ENCODE results near the gene MRPL4. TPM values are rescaled to one million over a fixed set of nuclear protein-coding genes. Genes with fewer than 3 reads are reported as not detected.

MRPL4 gene
- polyA plus RNA-seq, 1 donor, result 32.0 TPM

Other genes starting within 250 kb of the MRPL4 start
- 67.4 TPM for gene COL5A3, start 241.7 kb upstream of the MRPL4 start, polyA plus RNA-seq (ENCODE audit: insufficient read length)
- gene RDH8, start 238.7 kb upstream of the MRPL4 start, polyA plus RNA-seq (ENCODE audit: insufficient read length), result not detected
- gene SHFL, start 165.9 kb upstream of the MRPL4 start, polyA plus RNA-seq (ENCODE audit: insufficient read length), result 9.8 TPM
- 3.9 TPM for gene ANGPTL6, start 149.5 kb upstream of the MRPL4 start, polyA plus RNA-seq (ENCODE audit: insufficient read length)
- gene PPAN, start 145.9 kb upstream of the MRPL4 start, polyA plus RNA-seq (ENCODE audit: insufficient read length), result 28.5 TPM
- gene P2RY11, start 140.5 kb upstream of the MRPL4 start, polyA plus RNA-seq (ENCODE audit: insufficient read length), result 13.6 TPM
- gene EIF3G, start 132.3 kb upstream of the MRPL4 start, polyA plus RNA-seq (ENCODE audit: insufficient read length), result 267 TPM
- gene DNMT1, start 57.3 kb upstream of the MRPL4 start, polyA plus RNA-seq (ENCODE audit: insufficient read length), result 61.4 TPM
- gene S1PR2, start 20.9 kb upstream of the MRPL4 start, polyA plus RNA-seq (ENCODE audit: insufficient read length), result 12.0 TPM
- gene ICAM1, start 18.9 kb downstream of the MRPL4 start, polyA plus RNA-seq (ENCODE audit: insufficient read length), result 6.3 TPM
- 0.25 TPM for gene ICAM4, start 34.7 kb downstream of the MRPL4 start, polyA plus RNA-seq (ENCODE audit: insufficient read length)
- 0.18 TPM for gene ICAM5, start 37.7 kb downstream of the MRPL4 start, polyA plus RNA-seq (ENCODE audit: insufficient read length)
- 3.4 TPM for gene ZGLP1, start 57.6 kb downstream of the MRPL4 start, polyA plus RNA-seq (ENCODE audit: insufficient read length)
- 20.0 TPM for gene FDX2, start 63.8 kb downstream of the MRPL4 start, polyA plus RNA-seq (ENCODE audit: insufficient read length)
- gene RAVER1, start 81.3 kb downstream of the MRPL4 start, polyA plus RNA-seq (ENCODE audit: insufficient read length), result 10.9 TPM
- gene ICAM3, start 87.4 kb downstream of the MRPL4 start, polyA plus RNA-seq (ENCODE audit: insufficient read length), result 4.9 TPM
- 74.5 TPM for gene TYK2, start 128.4 kb downstream of the MRPL4 start, polyA plus RNA-seq (ENCODE audit: insufficient read length)
- gene CDC37, start 151.3 kb downstream of the MRPL4 start, polyA plus RNA-seq (ENCODE audit: insufficient read length), result 133 TPM
- gene PDE4A, start 168.3 kb downstream of the MRPL4 start, polyA plus RNA-seq (ENCODE audit: insufficient read length), result 3.3 TPM

Data from forelimb muscle (tissue), 1 donor.